ENCODE data around the gene SKI.

GRCh38 chr1:2230781-2231531 is 2.8 kb downstream of the SKI start:
- TF ChIP-seq CTCF (IDR thresholded peaks at IDR 0.05) (no peak), EZH2 (IDR thresholded peaks at IDR 0.05; ENCODE audit: borderline replicate concordance, insufficient read depth, low read depth, low read length, poor library complexity, severe bottlenecking) (no peak)

Data from B cell (primary cell).